SH-SY5Y (cell line): Measurements from ENCODE around the gene CFD.

Experiments
- GATA2 ChIP-seq: IDR thresholded peaks from 2 replicates; pipeline ENCODE4 v1.6.1; 2011; ENCODE audit warnings: mild to moderate bottlenecking, low read depth, low read length
- GATA3 ChIP-seq: IDR thresholded peaks from 2 replicates; pipeline ENCODE4 v1.6.1; 2011; ENCODE audit warnings: low read depth, mild to moderate bottlenecking, low read length, moderate library complexity

DNA sequence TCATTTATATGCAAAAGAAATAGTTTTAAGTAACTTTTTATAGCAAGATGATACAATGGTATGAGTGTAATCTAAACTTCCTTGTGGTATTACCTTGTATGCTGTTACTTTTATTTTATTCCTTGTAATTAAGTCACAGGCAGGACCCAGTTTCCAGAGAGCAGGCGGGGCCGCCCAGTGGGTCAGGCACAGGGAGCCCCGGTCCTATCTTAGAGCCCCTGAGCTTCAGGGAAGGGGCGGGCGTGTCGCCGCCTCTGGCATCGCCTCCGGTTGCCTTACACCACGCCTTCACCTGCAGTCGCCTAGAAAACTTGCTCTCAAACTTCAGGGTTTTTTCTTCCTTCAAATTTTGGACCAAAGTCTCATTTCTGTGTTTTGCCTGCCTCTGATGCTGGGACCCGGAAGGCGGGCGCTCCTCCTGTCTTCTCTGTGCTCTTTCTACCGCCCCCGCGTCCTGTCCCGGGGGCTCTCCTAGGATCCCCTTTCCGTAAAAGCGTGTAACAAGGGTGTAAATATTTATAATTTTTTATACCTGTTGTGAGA, 47.9 kb upstream of the CFD start:
- TF ChIP-seq GATA3 (no peak), GATA2 (no peak)
